ENCODE data around the gene LPP.

The LPP gene

DNA sequence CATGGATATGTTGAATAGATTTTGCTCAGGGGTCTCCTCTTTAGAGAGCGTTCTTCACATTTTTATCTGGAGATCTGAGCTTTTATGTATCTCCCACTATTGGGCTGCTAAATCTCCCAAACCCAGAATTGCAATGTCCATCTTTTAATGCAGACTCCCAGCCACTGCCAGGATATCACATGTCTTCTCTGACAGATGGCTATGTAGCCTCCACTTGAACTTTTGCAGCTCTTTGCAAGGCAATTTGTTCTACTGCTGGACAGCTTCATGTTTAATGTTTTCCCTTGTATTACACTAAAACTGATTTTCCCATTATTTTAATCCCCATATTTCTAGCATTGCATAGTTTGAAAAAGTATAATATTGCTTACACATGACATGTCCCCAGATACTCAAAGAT is 177.2 kb downstream of the LPP start:
- no peaks in the 10 kb centered on the region for H3K27me3 Mint-ChIP-seq
- DNase-seq = no peak
- ATAC-seq (replicated peaks) = no peak
- H3K4me3 Mint-ChIP-seq = no peak overlapping the region
- H3K36me3 Mint-ChIP-seq (ENCODE audit: insufficient read depth) = no peaks in the 10 kb centered on the region
- peak overlapping the region in 1 of 2 donors; percentile 31 for H3K27ac Mint-ChIP-seq
- peaks cover 10 to 22% of the 10 kb centered on the region in 2 donors for H3K4me1 Mint-ChIP-seq (ENCODE audit: low read depth in 2 of 2)
- H3K9me3 Mint-ChIP-seq = no peaks in the 10 kb centered on the region

DNA sequence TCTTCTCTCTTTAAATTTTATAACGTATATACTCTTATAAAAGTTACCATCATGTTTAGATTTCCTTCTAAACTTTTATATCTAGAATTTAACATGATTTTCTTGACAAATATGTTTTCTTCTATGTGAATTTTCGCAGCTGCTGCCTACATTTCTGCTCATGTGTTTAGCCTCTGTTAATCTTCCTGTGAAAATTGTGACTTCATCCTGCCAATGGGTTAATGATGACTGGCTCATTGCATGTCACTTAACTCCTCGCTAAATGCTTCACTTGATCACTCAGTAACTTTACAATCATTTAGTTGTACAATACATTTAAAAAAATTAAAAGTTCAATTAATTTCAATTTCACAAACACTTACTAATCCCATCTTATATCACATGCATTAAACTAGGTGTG is 178.1 kb downstream of the LPP start:
- peaks cover 13 to 20% of the 10 kb centered on the region in 2 donors for H3K4me1 Mint-ChIP-seq (ENCODE audit: low read depth in 2 of 2)
- no peak for ATAC-seq (replicated peaks)
- no peaks in the 10 kb centered on the region for H3K9me3 Mint-ChIP-seq
- DNase-seq = no peak
- no peak overlapping the region for H3K27ac Mint-ChIP-seq
- no peaks in the 10 kb centered on the region for H3K36me3 Mint-ChIP-seq (ENCODE audit: insufficient read depth)
- H3K4me3 Mint-ChIP-seq = no peak overlapping the region
- H3K27me3 Mint-ChIP-seq = no peaks in the 10 kb centered on the region

DNA sequence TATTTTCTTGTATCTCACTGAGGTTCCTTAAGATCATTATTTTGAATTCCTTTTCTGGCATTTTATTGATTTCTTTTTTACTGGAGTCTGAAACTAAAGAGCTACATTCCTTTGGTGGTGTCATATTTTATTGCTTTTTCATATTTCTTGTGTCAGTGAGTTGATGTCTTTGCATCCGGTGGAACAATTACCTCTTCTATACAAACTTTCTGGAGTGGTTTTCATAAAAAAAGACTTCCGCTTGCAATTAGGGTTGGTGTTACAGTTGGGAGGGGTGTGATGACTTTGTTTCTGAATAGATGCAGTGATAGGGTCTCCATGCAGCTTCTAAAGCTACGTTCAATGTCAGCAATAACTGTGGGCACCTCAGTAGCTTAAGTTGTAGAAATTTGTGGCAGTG is 181.7 kb downstream of the LPP start:
- DNase-seq (no peak), ATAC-seq (replicated peaks) (no peak)
- peaks cover 4% of the 10 kb centered on the region for H3K36me3 Mint-ChIP-seq (ENCODE audit: insufficient read depth)
- peak overlapping the region in 1 of 2 donors; percentile 45 for H3K27ac Mint-ChIP-seq
- no peaks in the 10 kb centered on the region for H3K9me3 Mint-ChIP-seq
- no peaks in the 10 kb centered on the region for H3K27me3 Mint-ChIP-seq
- H3K4me3 Mint-ChIP-seq = peak overlapping the region in 1 of 2 donors; percentile 13
- H3K4me1 Mint-ChIP-seq (ENCODE audit: low read depth in 2 of 2) = peaks cover 23 to 32% of the 10 kb centered on the region in 2 donors

DNA sequence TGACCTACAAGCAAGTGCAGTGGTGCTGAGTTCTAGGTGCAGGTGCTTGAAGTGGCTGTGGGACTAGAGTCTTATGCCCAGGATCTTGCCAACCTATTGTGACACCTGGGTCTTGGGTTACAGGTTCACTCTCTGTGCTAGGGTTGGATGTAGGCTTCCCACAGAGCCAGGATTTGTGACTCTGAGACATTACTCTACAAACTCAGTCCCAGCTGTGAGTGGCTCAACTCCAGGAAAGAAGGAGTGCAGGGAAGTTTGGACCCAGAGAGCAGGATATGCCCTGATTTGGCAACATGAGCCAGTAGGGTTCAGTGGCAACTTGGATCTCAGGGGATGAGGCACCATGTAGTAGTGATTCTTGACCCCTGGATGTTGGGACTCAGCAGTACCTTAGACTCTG is 182.2 kb downstream of the LPP start:
- no peak overlapping the region for H3K4me3 Mint-ChIP-seq
- peaks cover 21 to 33% of the 10 kb centered on the region in 2 donors for H3K4me1 Mint-ChIP-seq (ENCODE audit: low read depth in 2 of 2)
- ATAC-seq (replicated peaks) = no peak
- H3K36me3 Mint-ChIP-seq (ENCODE audit: insufficient read depth) = peaks cover 4% of the 10 kb centered on the region
- H3K9me3 Mint-ChIP-seq = no peaks in the 10 kb centered on the region
- H3K27ac Mint-ChIP-seq = peak overlapping the region; percentile 20 to 45
- H3K27me3 Mint-ChIP-seq = no peaks in the 10 kb centered on the region
- DNase-seq = no peak

DNA sequence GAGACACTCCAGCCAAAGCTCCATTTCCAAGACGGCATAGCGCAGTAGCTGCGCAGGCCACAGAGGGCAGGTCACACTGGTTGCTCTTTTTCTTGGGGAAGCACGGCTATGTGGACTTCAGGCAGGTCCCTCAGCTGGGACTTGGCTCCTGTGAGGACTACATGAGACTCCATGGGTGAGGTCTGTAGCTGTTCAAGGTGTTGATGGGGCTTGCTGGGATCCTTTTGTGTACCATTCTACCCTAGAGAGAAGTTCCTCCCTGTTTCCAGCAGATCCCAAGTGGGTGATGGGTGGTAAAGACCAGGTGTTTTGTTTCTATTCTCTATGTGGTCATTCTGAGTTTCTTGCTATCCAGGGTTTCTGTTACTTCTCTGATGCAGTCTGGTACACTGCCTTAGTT is 183.3 kb downstream of the LPP start:
- no peak overlapping the region for H3K4me3 Mint-ChIP-seq
- peak overlapping the region in 1 of 2 donors; percentile 55 for H3K27ac Mint-ChIP-seq
- no peak for DNase-seq
- peaks cover 4% of the 10 kb centered on the region for H3K36me3 Mint-ChIP-seq (ENCODE audit: insufficient read depth)
- H3K9me3 Mint-ChIP-seq = no peaks in the 10 kb centered on the region
- no peak for ATAC-seq (replicated peaks)
- H3K4me1 Mint-ChIP-seq (ENCODE audit: low read depth in 2 of 2) = peaks cover 24 to 36% of the 10 kb centered on the region in 2 donors
- no peaks in the 10 kb centered on the region for H3K27me3 Mint-ChIP-seq

DNA sequence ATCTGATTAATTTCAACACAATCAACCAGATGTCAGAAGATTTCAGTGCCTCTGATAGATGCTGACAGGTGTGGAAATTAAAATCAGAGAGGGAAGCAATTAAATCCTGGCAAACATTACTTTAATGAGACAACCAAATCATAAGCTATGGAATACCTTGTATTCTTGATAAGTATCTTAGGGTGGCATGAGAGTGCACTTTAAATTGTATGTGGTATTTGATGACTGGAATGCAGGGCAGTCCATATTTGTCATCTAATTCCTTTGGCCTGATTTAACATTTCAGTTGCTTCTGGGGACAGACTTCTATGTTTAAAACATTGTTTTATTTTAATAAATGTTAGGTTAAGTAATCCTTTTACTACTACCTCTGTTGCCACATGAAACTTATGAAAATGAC is 184.1 kb downstream of the LPP start:
- Mint-ChIP-seq H3K4me1 (ENCODE audit: low read depth in 2 of 2) (peaks cover 24 to 36% of the 10 kb centered on the region in 2 donors), H3K4me3 (no peak overlapping the region), H3K36me3 (ENCODE audit: insufficient read depth) (peaks cover 4% of the 10 kb centered on the region), H3K9me3 (no peaks in the 10 kb centered on the region), H3K27ac (peak overlapping the region in 1 of 2 donors; percentile 55), H3K27me3 (no peaks in the 10 kb centered on the region)
- ATAC-seq (replicated peaks) = no peak
- DNase-seq = no peak

DNA sequence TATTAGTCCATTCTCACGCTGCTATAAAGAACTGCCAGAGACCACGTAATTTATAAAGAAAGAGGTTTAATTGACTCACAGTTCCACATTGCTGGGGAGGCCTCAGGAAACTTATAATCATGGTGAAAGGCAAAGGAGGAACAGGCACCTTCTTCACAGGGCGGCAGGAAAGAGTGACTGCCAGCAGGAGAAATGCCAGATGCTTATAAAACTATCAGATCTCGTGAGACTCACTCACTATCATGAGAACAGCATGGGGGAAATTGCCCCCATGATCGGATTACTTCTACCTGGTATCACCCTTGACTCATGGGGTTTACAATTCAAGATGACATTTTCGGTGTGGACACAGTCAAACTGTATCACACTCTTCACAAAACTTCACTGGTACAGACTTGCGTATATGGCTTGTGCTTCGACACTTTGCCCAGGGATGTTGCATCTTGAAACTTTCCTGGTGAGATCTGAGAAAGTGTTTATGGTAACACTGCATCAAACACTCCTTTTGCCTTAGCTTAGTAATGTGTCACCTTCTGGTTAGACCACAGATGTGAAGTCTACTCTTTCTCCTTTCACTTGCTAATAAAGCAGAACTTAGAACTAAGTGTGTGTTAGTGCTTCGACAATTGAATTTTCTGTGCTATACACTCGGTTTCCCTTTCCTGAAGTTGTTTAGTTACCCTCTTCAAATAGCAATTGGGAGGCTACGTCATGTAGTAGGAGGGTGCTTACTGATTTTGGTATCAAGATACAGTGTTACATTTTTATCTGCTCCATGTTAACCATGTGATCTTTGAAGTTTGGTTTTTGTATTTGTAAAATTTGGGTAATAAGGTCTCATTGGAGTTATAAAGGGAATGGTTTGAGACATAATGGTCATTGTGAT is 185.7 kb downstream of the LPP start:
- DNase-seq (peak; percentile 26 to 54 (median 40)), ATAC-seq (replicated peaks) (peak; percentile 93)
- Mint-ChIP-seq H3K27ac (peak overlapping the region; percentile 83 to 92), H3K9me3 (no peaks in the 10 kb centered on the region), H3K27me3 (no peaks in the 10 kb centered on the region), H3K36me3 (ENCODE audit: insufficient read depth) (peaks cover 4% of the 10 kb centered on the region), H3K4me3 (peak overlapping the region; percentile 73 to 74), H3K4me1 (ENCODE audit: low read depth in 2 of 2) (peaks cover 24 to 36% of the 10 kb centered on the region in 2 donors)

DNA sequence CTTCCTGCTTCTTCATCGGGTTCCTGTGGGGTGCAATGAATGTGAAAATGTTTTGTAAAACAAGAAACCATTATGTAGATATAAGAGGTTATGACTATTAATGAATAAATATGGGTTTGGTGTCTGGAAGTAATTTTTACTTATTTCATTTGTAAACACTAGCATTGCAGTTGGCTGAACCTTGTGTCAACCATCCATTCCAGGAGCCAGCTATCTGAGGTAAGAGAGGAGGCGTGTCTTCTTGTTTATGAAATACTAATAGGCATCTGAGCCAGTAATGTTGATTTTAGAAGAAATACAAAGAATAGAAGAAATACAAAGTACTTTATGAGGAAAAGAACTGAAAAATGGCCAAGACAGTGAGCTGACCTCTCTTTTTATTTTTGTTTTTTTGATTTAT is 187.5 kb downstream of the LPP start:
- Mint-ChIP-seq H3K36me3 (ENCODE audit: insufficient read depth) (peaks cover 4% of the 10 kb centered on the region), H3K27me3 (no peaks in the 10 kb centered on the region), H3K4me3 (no peak overlapping the region), H3K9me3 (no peaks in the 10 kb centered on the region), H3K4me1 (ENCODE audit: low read depth in 2 of 2) (peaks cover 22 to 45% of the 10 kb centered on the region in 2 donors), H3K27ac (no peak overlapping the region)
- DNase-seq (no peak), ATAC-seq (replicated peaks) (no peak)

DNA sequence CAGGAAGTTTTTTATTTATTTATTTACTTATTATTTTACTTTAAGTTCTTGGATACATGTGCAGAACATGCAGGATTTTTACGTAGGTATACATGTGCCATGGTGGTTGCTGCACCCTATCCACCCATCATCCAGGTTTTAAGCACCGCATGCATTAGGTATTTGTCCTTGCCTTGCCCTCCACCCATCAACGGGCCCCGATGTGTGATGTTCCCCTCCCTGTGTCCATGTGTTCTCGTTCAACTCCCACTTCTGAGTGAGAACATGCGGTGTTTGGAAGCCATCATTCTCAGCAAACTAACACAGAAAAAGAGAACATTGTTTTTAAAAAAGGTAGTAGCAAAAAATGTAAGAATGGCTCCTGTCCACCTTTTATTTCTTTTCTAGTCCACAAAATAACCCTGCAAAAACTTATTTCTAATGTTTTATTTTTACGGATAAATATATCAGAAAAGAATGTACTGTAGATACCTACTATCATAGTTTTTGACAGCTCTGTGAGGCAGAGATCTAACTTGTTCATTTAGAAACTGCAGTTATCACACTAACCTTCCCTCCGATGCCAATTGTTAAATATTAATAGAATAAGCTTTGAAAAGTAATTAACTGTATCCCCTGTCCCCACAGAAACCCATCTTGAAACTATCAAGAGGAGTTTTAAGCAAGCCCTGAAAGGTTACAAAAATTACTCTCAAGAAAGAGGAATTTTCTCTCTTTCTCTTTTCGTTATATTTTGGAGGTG is 189.2 kb downstream of the LPP start:
- no peak overlapping the region for H3K4me3 Mint-ChIP-seq
- H3K4me1 Mint-ChIP-seq (ENCODE audit: low read depth in 2 of 2) = peaks cover 19 to 42% of the 10 kb centered on the region in 2 donors
- no peak overlapping the region for H3K27ac Mint-ChIP-seq

DNA sequence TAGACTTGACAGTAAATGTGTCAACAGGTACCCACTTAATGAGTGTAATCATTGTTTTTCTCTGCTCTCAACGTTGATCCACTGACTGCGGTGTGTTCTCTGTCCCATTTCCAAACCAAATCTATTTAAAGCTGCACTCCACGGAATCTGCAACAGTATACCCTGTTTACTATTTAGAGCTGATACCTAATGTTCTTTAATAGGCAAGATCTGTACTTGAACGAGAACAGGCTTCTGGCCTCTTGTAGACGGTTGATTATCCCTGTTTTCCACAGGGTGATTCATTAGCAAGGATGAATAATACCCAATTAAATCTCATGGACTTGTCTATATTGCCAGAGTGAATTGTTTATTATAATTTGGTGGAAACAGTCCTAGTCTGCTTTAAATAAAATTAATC is 189.9 kb downstream of the LPP start:
- Mint-ChIP-seq H3K36me3 (ENCODE audit: insufficient read depth) (peaks cover 9% of the 10 kb centered on the region), H3K4me1 (ENCODE audit: low read depth in 2 of 2) (peaks cover 18 to 39% of the 10 kb centered on the region in 2 donors), H3K27ac (no peak overlapping the region), H3K9me3 (no peaks in the 10 kb centered on the region), H3K4me3 (no peak overlapping the region), H3K27me3 (no peaks in the 10 kb centered on the region)
- DNase-seq = no peak
- no peak for ATAC-seq (replicated peaks)

More for the DNA sequence above, 189.2 kb downstream of the LPP start:
- ATAC-seq (replicated peaks) = no peak
- Mint-ChIP-seq H3K27me3 (no peaks in the 10 kb centered on the region), H3K36me3 (ENCODE audit: insufficient read depth) (peaks cover 7% of the 10 kb centered on the region), H3K9me3 (no peaks in the 10 kb centered on the region)
- no peak for DNase-seq

DNA sequence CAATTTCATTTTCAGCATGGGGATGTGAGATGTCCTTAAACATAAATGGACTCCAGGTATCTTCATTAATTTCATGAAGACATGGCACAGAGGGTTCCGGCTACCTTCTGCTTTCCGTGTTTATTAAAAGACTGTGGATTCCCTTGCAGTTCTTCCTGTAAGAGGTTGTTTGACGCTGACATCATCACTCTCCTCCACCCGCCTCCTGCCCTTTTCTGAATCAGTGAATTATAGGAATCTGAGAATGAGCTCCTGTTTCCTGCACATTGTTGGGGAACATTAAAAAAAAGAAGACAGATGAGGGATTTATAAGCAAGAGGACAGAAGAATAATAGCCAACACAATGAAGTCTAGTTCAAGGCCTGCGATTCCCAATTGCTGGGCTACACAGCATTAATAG is 191.3 kb downstream of the LPP start:
- H3K9me3 Mint-ChIP-seq = no peaks in the 10 kb centered on the region
- H3K27ac Mint-ChIP-seq = no peak overlapping the region
- H3K4me1 Mint-ChIP-seq (ENCODE audit: low read depth in 2 of 2) = peaks cover 9 to 25% of the 10 kb centered on the region in 2 donors
- peaks cover 7% of the 10 kb centered on the region for H3K36me3 Mint-ChIP-seq (ENCODE audit: insufficient read depth)
- ATAC-seq (replicated peaks) (no peak), DNase-seq (no peak)
- H3K27me3 Mint-ChIP-seq = no peaks in the 10 kb centered on the region
- H3K4me3 Mint-ChIP-seq = no peak overlapping the region

DNA sequence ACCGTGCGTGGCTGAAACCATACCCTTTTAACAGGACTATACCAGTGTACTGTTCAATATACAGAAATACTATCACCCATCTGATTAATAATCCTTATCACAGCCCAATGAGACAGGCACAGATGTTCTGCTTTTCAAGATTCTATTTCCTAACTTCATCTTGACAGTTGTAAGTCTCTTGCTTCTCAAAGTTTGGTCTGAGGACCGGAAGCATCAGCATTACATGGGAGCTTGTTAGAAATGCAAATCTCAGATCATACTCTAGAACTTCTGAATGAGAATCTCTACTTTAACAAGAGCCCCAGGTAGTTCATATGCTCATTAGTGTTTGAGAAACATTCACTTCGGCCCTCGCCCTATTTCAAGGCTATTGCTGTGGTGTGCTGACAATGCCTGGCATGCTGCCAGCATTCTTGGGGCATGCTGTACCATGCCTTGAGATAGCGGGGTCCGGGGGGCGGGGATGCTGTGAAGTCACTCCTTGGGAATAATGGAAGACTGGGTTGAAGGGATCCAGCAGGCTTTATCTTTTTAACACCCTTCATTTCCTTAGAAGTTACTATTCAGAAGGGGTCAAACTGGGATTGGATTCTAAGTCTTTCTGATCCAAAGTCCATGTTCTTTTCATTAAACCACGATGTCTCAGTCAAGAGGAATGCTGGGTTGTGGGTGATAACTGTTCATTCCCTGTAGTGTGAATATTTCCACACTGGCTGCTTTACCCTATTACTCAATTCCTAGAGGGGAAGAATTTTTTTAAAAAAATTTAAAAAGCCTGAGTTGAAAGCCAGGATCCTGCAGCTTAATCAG is 194.7 kb downstream of the LPP start:
- peaks cover 7% of the 10 kb centered on the region for H3K36me3 Mint-ChIP-seq (ENCODE audit: insufficient read depth)
- H3K4me3 Mint-ChIP-seq = no peak overlapping the region
- DNase-seq = no peak
- peaks cover 8 to 9% of the 10 kb centered on the region in 2 donors for H3K4me1 Mint-ChIP-seq (ENCODE audit: low read depth in 2 of 2)
- H3K27ac Mint-ChIP-seq = no peak overlapping the region
- H3K9me3 Mint-ChIP-seq = no peaks in the 10 kb centered on the region
- H3K27me3 Mint-ChIP-seq = no peaks in the 10 kb centered on the region
- no peak for ATAC-seq (replicated peaks)

DNA sequence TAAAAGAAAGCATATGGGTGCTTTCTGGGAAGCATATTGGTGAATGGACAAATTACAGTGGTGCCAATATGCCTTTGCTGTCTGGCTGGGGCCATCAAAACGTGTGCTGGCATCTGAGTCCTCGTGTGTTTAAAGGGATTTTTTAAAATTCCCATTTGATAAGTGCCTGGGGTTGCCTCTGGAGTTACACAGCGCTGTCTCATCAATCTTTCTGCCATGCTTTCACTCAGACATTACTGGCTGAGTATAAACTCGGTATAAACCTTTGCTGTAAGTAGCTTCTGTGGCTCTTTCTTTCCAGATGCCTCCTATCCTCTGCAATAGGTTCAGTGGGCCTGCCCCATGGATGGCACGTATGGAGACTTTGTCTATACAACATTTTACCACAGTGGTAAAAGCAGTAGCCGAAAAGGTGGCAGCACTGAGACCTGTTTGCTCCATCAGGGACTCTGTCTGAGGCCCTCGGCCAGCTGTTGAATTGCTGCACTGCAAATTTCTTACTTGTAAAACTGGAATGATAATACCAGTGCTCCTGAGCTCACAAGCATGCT is 195.5 kb downstream of the LPP start:
- H3K4me1 Mint-ChIP-seq (ENCODE audit: low read depth in 2 of 2) = peaks cover 8 to 9% of the 10 kb centered on the region in 2 donors
- ATAC-seq (replicated peaks) (no peak), DNase-seq (no peak)
- H3K9me3 Mint-ChIP-seq = no peaks in the 10 kb centered on the region
- no peak overlapping the region for H3K4me3 Mint-ChIP-seq
- H3K27ac Mint-ChIP-seq = no peak overlapping the region
- peaks cover 7% of the 10 kb centered on the region for H3K36me3 Mint-ChIP-seq (ENCODE audit: insufficient read depth)
- H3K27me3 Mint-ChIP-seq = no peaks in the 10 kb centered on the region
